DOHH2 (cell line): ENCODE measurements around the gene FAM78B.

Experiments used
- CTCF ChIP-seq: fragments of 200-600 bp; sonication (generic); IDR thresholded peaks from one replicate; pipeline ENCODE4 v1.5.1; 2014; ENCODE audit warnings: antibody characterized with exemption, mild to moderate bottlenecking, low read depth, low read length; ENCODE audit not compliant: poor library complexity, severe bottlenecking
- EZH2phosphoT487 ChIP-seq: fragments of 200-600 bp; sonication (generic); IDR thresholded peaks from 2 replicates; pipeline ENCODE4 v1.6.1; 2017; ENCODE audit warnings: borderline replicate concordance, mild to moderate bottlenecking, antibody characterized with exemption, low read length, moderate library complexity, mixed read lengths

- no peak for TF ChIP-seq CTCF
- TF ChIP-seq EZH2phosphoT487: no peak
These were observed 38.6 kb downstream of the FAM78B start for GRCh38 chr1:166128195-166128594.
